Measurements from ENCODE around the gene TMEM178B.

DNA sequence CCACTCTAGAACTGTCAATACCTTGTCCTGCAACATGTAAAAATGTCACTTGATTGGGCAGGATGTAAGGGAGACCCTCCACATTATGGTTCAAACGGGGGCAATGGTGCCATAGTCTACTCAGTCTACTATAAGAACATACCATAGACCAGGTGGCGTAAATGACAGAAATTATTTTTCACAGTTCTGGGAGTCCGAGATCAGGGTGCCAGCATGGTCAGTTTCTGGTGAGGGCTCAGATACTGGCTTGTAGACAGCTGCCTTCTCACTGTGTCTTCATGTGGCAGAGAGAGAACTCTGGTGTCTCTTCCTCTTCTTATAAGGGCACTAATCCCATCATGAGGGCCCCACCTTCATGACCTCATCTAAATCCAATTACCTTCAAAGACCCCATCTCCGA, 18.7 kb upstream of the TMEM178B start:
- TF ChIP-seq, protein P1, sequence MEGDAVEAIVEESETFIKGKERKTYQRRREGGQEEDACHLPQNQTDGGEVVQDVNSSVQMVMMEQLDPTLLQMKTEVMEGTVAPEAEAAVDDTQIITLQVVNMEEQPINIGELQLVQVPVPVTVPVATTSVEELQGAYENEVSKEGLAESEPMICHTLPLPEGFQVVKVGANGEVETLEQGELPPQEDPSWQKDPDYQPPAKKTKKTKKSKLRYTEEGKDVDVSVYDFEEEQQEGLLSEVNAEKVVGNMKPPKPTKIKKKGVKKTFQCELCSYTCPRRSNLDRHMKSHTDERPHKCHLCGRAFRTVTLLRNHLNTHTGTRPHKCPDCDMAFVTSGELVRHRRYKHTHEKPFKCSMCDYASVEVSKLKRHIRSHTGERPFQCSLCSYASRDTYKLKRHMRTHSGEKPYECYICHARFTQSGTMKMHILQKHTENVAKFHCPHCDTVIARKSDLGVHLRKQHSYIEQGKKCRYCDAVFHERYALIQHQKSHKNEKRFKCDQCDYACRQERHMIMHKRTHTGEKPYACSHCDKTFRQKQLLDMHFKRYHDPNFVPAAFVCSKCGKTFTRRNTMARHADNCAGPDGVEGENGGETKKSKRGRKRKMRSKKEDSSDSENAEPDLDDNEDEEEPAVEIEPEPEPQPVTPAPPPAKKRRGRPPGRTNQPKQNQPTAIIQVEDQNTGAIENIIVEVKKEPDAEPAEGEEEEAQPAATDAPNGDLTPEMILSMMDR (IDR thresholded peaks at IDR 0.05; ENCODE audit: low read depth, low read length, poor library complexity, severe bottlenecking) = no peak
- TF ChIP-seq EZH2phosphoT487 (IDR thresholded peaks at IDR 0.05; ENCODE audit: borderline replicate concordance, low read length) = no peak

All from DOHH2 (cell line).